H1 (cell line): ENCODE results near the gene HDAC9.

Source experiments
- POLR2A ChIP-seq, 2 experiments: IDR thresholded peaks; 1 replicate in 1 of 2; 2 replicates in 1 of 2; pipeline ENCODE4 v1.6.1; 2011; ENCODE audit warnings: low read depth in 2 of 2, low read length in 2 of 2, mild to moderate bottlenecking in 2 of 2; ENCODE audit errors: control extremely low read depth in 1 of 2
- ZNF274 ChIP-seq: IDR thresholded peaks from 2 replicates; pipeline ENCODE4 v1.7.0; 2012; ENCODE audit warnings: low read length, borderline replicate concordance; ENCODE audit errors: extremely low read depth

- TF ChIP-seq POLR2A (IDR thresholded peaks at IDR 0.05; ENCODE audit: control extremely low read depth in 1 of 2, low read depth in 2 of 2, low read length in 2 of 2) = no peak
- TF ChIP-seq ZNF274 = no peak
These were observed 281.8 kb downstream of the HDAC9 start for GRCh38 chr7:18777314-18777713.
